Measurements from ENCODE around the gene BFSP1. TPM values are rescaled to one million over a fixed set of nuclear protein-coding genes. Genes with fewer than 3 reads are reported as not detected.

BFSP1 gene
- total and polyA plus RNA-seq, 2 of the 8 experiments (the other 6 are each of a cell fraction or from before 2014, with no cell fraction given) = 1.5 to 2.5 TPM

- CTCF ChIA-PET (ENCODE audit: partially characterized antibody) = interaction anchor here (1.7 to 5.4 kb wide), 4 partner anchors 33 to 78 kb away, joined by 9 to 67 read pairs (median 12); no protein-coding TSS in a partner anchor
- DNase-seq (ENCODE audit: low read depth in 1 of 2, low spot score in 2 of 2) = no peak
- WGBS, 2 experiments (ENCODE audit: extremely low coverage in 1 of 2, insufficient coverage in 1 of 2, insufficient read length in 1 of 2, insufficient replicate concordance in 2 of 2, low coverage in 1 of 2, low lambda C conversion rate in 2 of 2, missing lambda C conversion rate in 1 of 2) = 96% methylated on average over 3 of the region's 3 CpGs; no CpG with 5 or more reads in 1 of the 2 experiments
- TF ChIP-seq GABPA (IDR thresholded peaks at IDR 0.05; ENCODE audit: borderline replicate concordance, insufficient read depth, low read length) = no peak
- TF ChIP-seq TEAD4 (IDR thresholded peaks at IDR 0.05; ENCODE audit: low read depth, low read length) = no peak
- no peak for TF ChIP-seq POU5F1 (IDR thresholded peaks at IDR 0.05; ENCODE audit: low read depth, low read length)
- TF ChIP-seq TAF7 (optimal IDR thresholded peaks at IDR 0.05; ENCODE audit: borderline replicate concordance, low read depth, low read length) = no peak
- no peak for TF ChIP-seq ATF2 (IDR thresholded peaks at IDR 0.05; ENCODE audit: low read length)
- TF ChIP-seq KDM5A (IDR thresholded peaks at IDR 0.05; ENCODE audit: low read length) = no peak
- no peak for TF ChIP-seq POLR2AphosphoS5 (IDR thresholded peaks at IDR 0.05; ENCODE audit: low read depth, low read length)
- no peak for TF ChIP-seq CREB1 (IDR thresholded peaks at IDR 0.05)
- no peak for TF ChIP-seq SRF (IDR thresholded peaks at IDR 0.05; ENCODE audit: low read depth, low read length)
- no peak for TF ChIP-seq KDM1A (IDR thresholded peaks at IDR 0.05; ENCODE audit: borderline replicate concordance, low read length)
- no peak for TF ChIP-seq CBX5 (IDR thresholded peaks at IDR 0.05; ENCODE audit: low read depth, low read length)
- TF ChIP-seq BCL11A (IDR thresholded peaks at IDR 0.05; ENCODE audit: low read depth in 2 of 2, low read length in 2 of 2) = no peak
- TF ChIP-seq CHD1 (IDR thresholded peaks at IDR 0.05; ENCODE audit: low read depth, low read length) = no peak
- TF ChIP-seq NRF1 (IDR thresholded peaks at IDR 0.05; ENCODE audit: low read depth, low read length) = no peak
Observed at GRCh38 chr20:17537959-17538358, 6.8 kb upstream of the BFSP1 start.

More at GRCh38 chr20:17537959-17538358, 6.8 kb upstream of the BFSP1 start:
- no peak overlapping the region for H3K27ac ChIP-seq (ENCODE audit: low read depth, low read length)
- no peak overlapping the region for H3K18ac ChIP-seq (ENCODE audit: extremely low read depth, low read length)
- H3K9me3 ChIP-seq (ENCODE audit: insufficient read depth in 2 of 2, low read depth in 1 of 2, low read length in 1 of 2) = no peaks in the 10 kb centered on the region
- H3K14ac ChIP-seq (ENCODE audit: insufficient read length) = no peak overlapping the region
- no peak overlapping the region for H3K23ac ChIP-seq (ENCODE audit: insufficient read length)
- no peak overlapping the region for H2AFZ ChIP-seq (ENCODE audit: low read length)
- H3K4me1 ChIP-seq (replicated peaks in 1 of 4; ENCODE audit: control insufficient read depth in 3 of 4, insufficient read depth in 4 of 4, low read length in 3 of 4) = peaks cover 5 to 13% (median 8%) of the 10 kb centered on the region in 4 experiments; a peak in 6 of 7 replicates
- H4K20me1 ChIP-seq (replicated peaks in 1 of 2; ENCODE audit: control insufficient read depth in 1 of 2, insufficient read depth in 2 of 2, low read length in 2 of 2) = no peaks in the 10 kb centered on the region
- POLR2A ChIA-PET (ENCODE audit: partially characterized antibody) = no interaction called here
- no peaks in the 10 kb centered on the region for H3K23me2 ChIP-seq (ENCODE audit: low read depth, low read length)
- no peak overlapping the region for H4K8ac ChIP-seq (ENCODE audit: extremely low read depth, insufficient read depth, low read length)
- H3K9ac ChIP-seq (replicated peaks in 1 of 4; ENCODE audit: extremely low read depth in 1 of 4, low read depth in 3 of 4, low read length in 3 of 4) = no peak overlapping the region; a peak in 1 of 7 replicates
- H3K36me3 ChIP-seq (ENCODE audit: control insufficient read depth in 2 of 4, insufficient read depth in 4 of 4, low read length in 3 of 4) = no peaks in the 10 kb centered on the region
- H3K4ac ChIP-seq (replicated peaks; ENCODE audit: insufficient read length, low read depth, low read length) = no peak overlapping the region
- no peak overlapping the region for H3K56ac ChIP-seq (replicated peaks; ENCODE audit: insufficient read length, low read depth, low read length)
- no peak overlapping the region for H2BK5ac ChIP-seq (ENCODE audit: low read depth, low read length)
- no peaks in the 10 kb centered on the region for H3K79me1 ChIP-seq (ENCODE audit: low read depth, low read length)
- H3K79me2 ChIP-seq (ENCODE audit: control insufficient read depth in 1 of 2, insufficient read depth in 2 of 2, low read length in 2 of 2) = no peaks in the 10 kb centered on the region
- H2BK20ac ChIP-seq (ENCODE audit: low read length) = no peak overlapping the region
- H3K4me2 ChIP-seq (ENCODE audit: insufficient read depth in 1 of 2, low read depth in 2 of 2, low read length in 2 of 2) = no peak overlapping the region
- H2BK15ac ChIP-seq (ENCODE audit: low read length) = no peak overlapping the region
- no peak overlapping the region for H4K91ac ChIP-seq (replicated peaks; ENCODE audit: insufficient read length, low read length)
- FAIRE-seq = no peak
- no peak overlapping the region for H2BK12ac ChIP-seq (ENCODE audit: low read depth, low read length)
- H3K4me3 ChIP-seq (ENCODE audit: extremely low read depth in 1 of 4, insufficient read depth in 2 of 4, low read depth in 3 of 4, low read length in 4 of 4) = no peak overlapping the region
- H3K27me3 ChIP-seq (replicated peaks in 1 of 4; ENCODE audit: control insufficient read depth in 3 of 4, extremely low read depth in 1 of 4, insufficient read depth in 3 of 4, low read length in 3 of 4) = no peaks in the 10 kb centered on the region
- no peak overlapping the region for H4K5ac ChIP-seq (ENCODE audit: insufficient read length, low read depth, low read length)
- no peak overlapping the region for H2BK120ac ChIP-seq (replicated peaks; ENCODE audit: low read depth, low read length)
- H2AK5ac ChIP-seq (ENCODE audit: low read depth, low read length) = no peak overlapping the region
